Ishikawa (cell line): ENCODE measurements around the gene TSPEAR.

ENCODE experiments used
- CEBPB ChIP-seq: IDR thresholded peaks from 2 replicates; pipeline ENCODE4 v1.6.1; 2012
- CREB1 ChIP-seq: IDR thresholded peaks from 2 replicates; pipeline ENCODE4 v1.6.1; 2012; ENCODE audit warnings: low read depth
- EGR1 ChIP-seq: IDR thresholded peaks from 2 replicates; pipeline ENCODE4 v1.6.1; 2012
- EP300 ChIP-seq: IDR thresholded peaks from 2 replicates; pipeline ENCODE4 v1.6.1; 2012; ENCODE audit warnings: borderline replicate concordance
- FOXM1 ChIP-seq: IDR thresholded peaks from 2 replicates; pipeline ENCODE4 v1.6.1; 2012; ENCODE audit warnings: low read depth, borderline replicate concordance
- MAX ChIP-seq: IDR thresholded peaks from 2 replicates; pipeline ENCODE4 v1.6.1; 2012
- NFIC ChIP-seq: IDR thresholded peaks from 2 replicates; pipeline ENCODE4 v1.6.1; 2012
- RAD21 ChIP-seq: IDR thresholded peaks from 2 replicates; pipeline ENCODE4 v1.6.1; 2012; ENCODE audit warnings: low read depth
- REST ChIP-seq: IDR thresholded peaks from 2 replicates; pipeline ENCODE4 v1.6.1; 2012; ENCODE audit warnings: low read depth, mild to moderate bottlenecking
- TAF1 ChIP-seq: IDR thresholded peaks from 2 replicates; pipeline ENCODE4 v1.6.1; 2012; ENCODE audit warnings: low read depth, mild to moderate bottlenecking
- TCF12 ChIP-seq: IDR thresholded peaks from 2 replicates; pipeline ENCODE4 v1.6.1; 2012; ENCODE audit warnings: low read depth
- TEAD4 ChIP-seq: IDR thresholded peaks from 2 replicates; pipeline ENCODE4 v1.6.1; 2012
- YY1 ChIP-seq: IDR thresholded peaks from 2 replicates; pipeline ENCODE4 v1.6.1; 2012; ENCODE audit warnings: low read depth
- ZBTB7A ChIP-seq: IDR thresholded peaks from 2 replicates; pipeline ENCODE4 v1.6.1; 2012; ENCODE audit warnings: low read depth

- peak; percentile 40 for TF ChIP-seq MAX
- no peak for TF ChIP-seq EP300
- no peak for TF ChIP-seq CEBPB
- no peak for TF ChIP-seq RAD21
- no peak for TF ChIP-seq NFIC
- TF ChIP-seq TEAD4, result no peak
- TF ChIP-seq REST, result no peak
- TF ChIP-seq TAF1, result no peak
- no peak for TF ChIP-seq YY1
- no peak for TF ChIP-seq EGR1
- TF ChIP-seq FOXM1, result no peak
- no peak for TF ChIP-seq TCF12
- no peak for TF ChIP-seq ZBTB7A
- no peak for TF ChIP-seq CREB1
Measured at GRCh38 chr21:44710756-44711326, 531 bp downstream of the TSPEAR start.
